ENCODE data around the gene RAP1GAP.

RAP1GAP gene

DNA sequence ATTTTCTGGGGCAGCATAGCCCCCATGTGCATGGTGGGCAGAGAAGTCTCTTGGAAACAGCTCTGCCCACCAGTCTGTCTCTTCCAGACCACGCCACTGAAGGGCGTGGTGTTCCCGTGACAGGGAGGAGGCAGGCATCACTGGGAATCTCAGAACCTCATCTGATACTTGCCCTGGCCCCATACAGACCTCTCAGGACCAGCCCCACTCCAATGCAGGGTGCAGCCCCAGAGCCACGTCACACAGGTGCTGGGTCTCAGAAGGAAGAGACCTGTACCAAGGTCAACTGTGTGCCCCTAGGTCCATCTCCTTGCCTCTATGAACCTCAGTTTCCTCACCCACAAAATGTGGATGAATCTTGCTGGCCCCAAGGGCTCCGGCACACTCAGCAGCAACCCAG is 7.3 kb downstream of the RAP1GAP start:
- no peaks in the 10 kb centered on the region for H4K20me1 ChIP-seq (ENCODE audit: insufficient read depth, low read length)
- H3F3A ChIP-seq (ENCODE audit: insufficient read depth, low read length) = no peaks in the 10 kb centered on the region
- H3K9ac ChIP-seq (ENCODE audit: low read length) = no peak overlapping the region
- H3K79me2 ChIP-seq (ENCODE audit: low read length) = no peaks in the 10 kb centered on the region
- no peak for TF ChIP-seq EZH2 (optimal IDR thresholded peaks at IDR 0.05; ENCODE audit: low read depth, low read length)
- TF ChIP-seq, protein P1, sequence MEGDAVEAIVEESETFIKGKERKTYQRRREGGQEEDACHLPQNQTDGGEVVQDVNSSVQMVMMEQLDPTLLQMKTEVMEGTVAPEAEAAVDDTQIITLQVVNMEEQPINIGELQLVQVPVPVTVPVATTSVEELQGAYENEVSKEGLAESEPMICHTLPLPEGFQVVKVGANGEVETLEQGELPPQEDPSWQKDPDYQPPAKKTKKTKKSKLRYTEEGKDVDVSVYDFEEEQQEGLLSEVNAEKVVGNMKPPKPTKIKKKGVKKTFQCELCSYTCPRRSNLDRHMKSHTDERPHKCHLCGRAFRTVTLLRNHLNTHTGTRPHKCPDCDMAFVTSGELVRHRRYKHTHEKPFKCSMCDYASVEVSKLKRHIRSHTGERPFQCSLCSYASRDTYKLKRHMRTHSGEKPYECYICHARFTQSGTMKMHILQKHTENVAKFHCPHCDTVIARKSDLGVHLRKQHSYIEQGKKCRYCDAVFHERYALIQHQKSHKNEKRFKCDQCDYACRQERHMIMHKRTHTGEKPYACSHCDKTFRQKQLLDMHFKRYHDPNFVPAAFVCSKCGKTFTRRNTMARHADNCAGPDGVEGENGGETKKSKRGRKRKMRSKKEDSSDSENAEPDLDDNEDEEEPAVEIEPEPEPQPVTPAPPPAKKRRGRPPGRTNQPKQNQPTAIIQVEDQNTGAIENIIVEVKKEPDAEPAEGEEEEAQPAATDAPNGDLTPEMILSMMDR (IDR thresholded peaks at IDR 0.05; ENCODE audit: low read length) = no peak
- DNase-seq = no peak
- no peak overlapping the region for H3K27ac ChIP-seq (ENCODE audit: low read length)
- no peak overlapping the region for H3K4me2 ChIP-seq (ENCODE audit: low read depth, low read length)
- H3K9me3 ChIP-seq (replicated peaks; ENCODE audit: insufficient read depth, low read length) = no peaks in the 10 kb centered on the region
- no peak overlapping the region for H3K4me3 ChIP-seq (ENCODE audit: low read length)
- H3K9me2 ChIP-seq (replicated peaks; ENCODE audit: insufficient read depth, low read length) = no peaks in the 10 kb centered on the region
- no peak overlapping the region for H2AFZ ChIP-seq (ENCODE audit: low read length)
- H3K27me3 ChIP-seq (replicated peaks; ENCODE audit: insufficient read depth, low read length) = peaks cover 67% of the 10 kb centered on the region
- H3K36me3 ChIP-seq (replicated peaks; ENCODE audit: insufficient read depth, low read length) = no peaks in the 10 kb centered on the region
- no peaks in the 10 kb centered on the region for H3K4me1 ChIP-seq (ENCODE audit: low read length)

DNA sequence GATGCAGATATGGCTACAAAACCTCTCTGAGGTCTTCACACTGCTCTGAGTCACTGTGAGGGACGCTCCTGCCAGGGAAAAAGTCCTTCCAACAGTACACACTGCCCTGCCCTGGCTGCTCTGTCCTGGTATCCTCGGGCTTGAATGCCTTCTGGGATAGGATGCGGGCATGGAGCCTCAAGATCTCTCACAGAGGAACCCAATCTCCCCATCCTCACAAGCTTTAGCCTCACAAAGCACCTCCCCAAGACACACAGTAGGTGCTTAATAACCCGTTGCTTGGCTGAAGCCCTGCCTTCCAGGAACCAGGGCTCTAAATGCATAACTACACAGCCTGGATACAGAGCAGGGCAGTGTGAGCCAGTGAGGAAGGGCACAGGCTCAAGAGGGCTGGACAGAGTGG is 9.2 kb downstream of the RAP1GAP start:
- Histone ChIP-seq H3K9me3 (replicated peaks; ENCODE audit: insufficient read depth, low read length) (no peaks in the 10 kb centered on the region), H3K4me1 (ENCODE audit: low read length) (no peaks in the 10 kb centered on the region), H3K4me2 (ENCODE audit: low read depth, low read length) (no peak overlapping the region), H3K79me2 (ENCODE audit: low read length) (no peaks in the 10 kb centered on the region), H3K36me3 (replicated peaks; ENCODE audit: insufficient read depth, low read length) (no peaks in the 10 kb centered on the region), H2AFZ (ENCODE audit: low read length) (no peak overlapping the region), H4K20me1 (ENCODE audit: insufficient read depth, low read length) (no peaks in the 10 kb centered on the region), H3K9me2 (replicated peaks; ENCODE audit: insufficient read depth, low read length) (no peaks in the 10 kb centered on the region), H3K9ac (ENCODE audit: low read length) (no peak overlapping the region), H3K4me3 (ENCODE audit: low read length) (no peak overlapping the region), H3K27me3 (replicated peaks; ENCODE audit: insufficient read depth, low read length) (peaks cover 74% of the 10 kb centered on the region), H3F3A (ENCODE audit: insufficient read depth, low read length) (no peaks in the 10 kb centered on the region), H3K27ac (ENCODE audit: low read length) (no peak overlapping the region)
- DNase-seq = no peak
- TF ChIP-seq, protein P1 (IDR thresholded peaks at IDR 0.05; ENCODE audit: low read length) = no peak
- TF ChIP-seq EZH2 (optimal IDR thresholded peaks at IDR 0.05; ENCODE audit: low read depth, low read length) = no peak
- no peak for TF ChIP-seq EZH2phosphoT487 (IDR thresholded peaks at IDR 0.05; ENCODE audit: low read length)

DNA sequence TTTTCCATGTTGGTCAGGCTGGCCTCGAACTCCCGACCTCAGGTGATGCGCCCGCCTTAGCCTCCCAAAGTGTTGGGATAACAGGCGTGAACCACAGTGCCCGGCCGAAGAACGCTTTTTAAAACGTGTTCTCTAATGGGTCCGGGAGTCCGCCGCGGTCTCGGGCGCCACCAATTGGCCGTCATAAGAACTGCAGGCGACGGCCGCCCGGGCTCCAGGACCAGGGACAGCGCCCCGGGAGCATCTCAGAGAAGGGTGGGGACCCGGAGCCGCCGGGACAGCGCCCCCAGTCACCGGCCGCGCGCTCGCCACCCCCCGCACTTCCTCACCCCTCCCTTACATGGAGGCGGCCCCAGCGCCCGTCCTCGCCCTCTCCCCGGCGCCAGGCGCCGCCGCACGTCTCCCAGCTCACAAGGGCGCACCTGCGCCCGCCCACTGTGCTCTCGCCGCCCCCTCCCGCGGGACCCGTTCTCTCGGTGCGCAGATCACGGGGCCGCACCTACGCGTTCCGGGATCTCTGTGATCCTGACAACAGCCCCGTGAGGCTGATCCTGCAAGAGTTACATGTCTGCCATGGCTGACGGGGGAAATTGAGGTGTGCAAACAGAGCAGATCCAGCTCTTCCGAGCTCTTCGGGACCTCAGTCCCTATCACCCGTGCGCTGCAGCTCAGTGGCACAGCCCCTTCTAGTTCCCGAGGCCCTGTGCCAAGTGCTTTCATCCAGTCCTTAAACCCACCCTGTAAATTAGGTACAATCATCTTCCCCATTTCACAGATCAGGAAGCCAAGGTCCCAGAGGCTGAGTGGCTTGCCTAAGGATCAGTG is 9.8 kb downstream of the RAP1GAP start:
- no peak for TF ChIP-seq EZH2 (optimal IDR thresholded peaks at IDR 0.05; ENCODE audit: low read depth, low read length)
- TF ChIP-seq, protein P1 (IDR thresholded peaks at IDR 0.05; ENCODE audit: low read length) = peak; percentile 81
- Histone ChIP-seq H3F3A (ENCODE audit: insufficient read depth, low read length) (no peaks in the 10 kb centered on the region), H3K9me2 (replicated peaks; ENCODE audit: insufficient read depth, low read length) (no peaks in the 10 kb centered on the region), H3K36me3 (replicated peaks; ENCODE audit: insufficient read depth, low read length) (no peaks in the 10 kb centered on the region), H3K4me2 (ENCODE audit: low read depth, low read length) (peak overlapping the region; percentile 81), H3K27ac (ENCODE audit: low read length) (no peak overlapping the region), H4K20me1 (ENCODE audit: insufficient read depth, low read length) (no peaks in the 10 kb centered on the region), H3K4me1 (ENCODE audit: low read length) (no peaks in the 10 kb centered on the region), H3K27me3 (replicated peaks; ENCODE audit: insufficient read depth, low read length) (peaks cover 72% of the 10 kb centered on the region), H2AFZ (ENCODE audit: low read length) (no peak overlapping the region), H3K79me2 (ENCODE audit: low read length) (no peaks in the 10 kb centered on the region), H3K9me3 (replicated peaks; ENCODE audit: insufficient read depth, low read length) (no peaks in the 10 kb centered on the region), H3K4me3 (ENCODE audit: low read length) (peak overlapping the region; percentile 20; the same call in 1 of the 2 replicates), H3K9ac (ENCODE audit: low read length) (no peak overlapping the region)
- DNase-seq = peak; percentile 59

All from MM.1S (cell line).